Measurements from ENCODE around the gene MTO1.
A peak's percentile ranks its signal among the peaks of the same experiment; 100 is the strongest.

The MTO1 gene

DNA sequence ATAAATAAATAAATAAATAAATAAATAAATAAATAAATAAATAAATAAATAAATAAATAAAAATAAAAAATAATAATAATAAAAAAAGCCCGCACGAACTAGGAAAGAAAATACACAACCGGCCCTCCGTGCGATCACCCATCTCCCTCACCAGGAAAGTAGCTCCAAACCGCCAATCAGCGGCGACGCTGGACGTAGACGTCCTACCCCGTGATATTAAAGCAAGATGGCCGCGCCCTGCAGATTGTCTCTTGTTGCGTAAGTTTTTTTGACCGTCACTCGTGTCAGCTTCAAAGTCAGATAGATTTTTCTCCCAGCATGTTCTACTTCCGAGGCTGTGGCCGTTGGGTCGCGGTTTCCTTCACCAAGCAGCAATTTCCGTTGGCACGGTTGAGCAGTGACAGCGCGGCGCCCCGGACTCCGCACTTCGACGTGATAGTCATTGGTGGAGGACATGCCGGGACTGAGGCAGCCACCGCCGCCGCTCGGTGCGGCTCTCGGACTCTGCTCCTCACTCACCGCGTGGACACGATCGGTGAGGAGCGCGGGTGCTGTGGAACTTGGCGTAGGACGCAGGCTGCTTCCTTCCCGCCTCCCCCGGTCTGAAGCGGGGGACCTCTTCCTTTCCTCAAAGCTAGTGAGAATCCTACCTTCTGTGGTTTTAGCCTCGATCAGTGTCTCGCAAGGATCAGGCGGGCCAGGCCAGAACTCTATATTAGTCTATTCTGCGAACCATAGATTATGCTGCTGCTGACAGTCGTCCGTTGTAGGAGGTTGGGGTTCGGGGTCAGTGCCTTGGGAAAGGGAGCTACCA, at the start of gene MTO1:
MTO1 (plus strand) TSS at position 201 of the 814 bp plus-strand sequence; CDS start at position 319, 118 bp downstream.
- DNase-seq (ENCODE audit: low spot score), result peak; percentile 84
- TF ChIP-seq CTCF (IDR thresholded peaks at IDR 0.05; ENCODE audit: extremely low read depth, insufficient read depth, missing control alignments), result no peak
- in situ Hi-C loops (cut with MboI; ENCODE audit: low pct_unique_long_range_greater_than_20kb, low sequenced_read_pairs, unreplicated experiment), result no loop called here

GRCh38 chr6:73413102-73413501, 48.4 kb upstream of the MTO1 start:
- in situ Hi-C loops (cut with MboI; ENCODE audit: low pct_unique_long_range_greater_than_20kb, low sequenced_read_pairs, unreplicated experiment), result no loop called here
- TF ChIP-seq CTCF (IDR thresholded peaks at IDR 0.05; ENCODE audit: extremely low read depth, insufficient read depth, missing control alignments), result no peak
- no peak for DNase-seq (ENCODE audit: low spot score)

DNA sequence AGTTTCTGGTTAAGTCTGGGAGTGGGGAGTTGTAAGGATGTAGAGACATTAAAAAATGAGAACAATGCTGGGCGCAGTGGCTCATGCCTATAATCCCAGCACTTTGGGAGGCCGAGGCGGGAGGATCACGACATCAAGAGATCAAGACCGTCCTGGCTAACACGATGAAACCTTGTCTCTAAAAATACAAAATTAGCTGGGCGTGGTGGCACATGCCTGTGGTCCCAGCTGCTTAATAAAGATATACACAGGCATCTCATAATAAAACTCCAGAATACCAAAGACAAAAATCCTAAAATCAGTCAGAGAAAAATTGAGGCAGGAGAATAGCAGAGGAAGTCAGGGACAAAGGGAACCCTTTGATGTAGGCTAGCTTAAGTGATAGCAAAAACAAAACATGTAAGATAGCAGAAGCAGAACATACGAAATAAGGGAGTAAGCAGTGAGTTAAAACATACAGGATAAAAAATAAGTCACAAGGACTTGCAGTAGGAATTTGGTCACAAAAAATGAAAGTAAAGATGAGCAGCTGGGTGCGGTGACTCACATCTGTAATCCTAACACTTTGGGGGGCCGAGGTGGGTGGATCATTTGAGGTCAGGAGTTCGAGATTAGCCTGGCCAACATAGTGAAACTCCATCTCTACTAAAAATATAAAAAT, 43.3 kb upstream of the MTO1 start:
- in situ Hi-C loops (cut with MboI; ENCODE audit: low pct_unique_long_range_greater_than_20kb, low sequenced_read_pairs, unreplicated experiment), result no loop called here
- TF ChIP-seq CTCF (IDR thresholded peaks at IDR 0.05; ENCODE audit: extremely low read depth, insufficient read depth, missing control alignments), result no peak
- DNase-seq (ENCODE audit: low spot score), result no peak

DNA sequence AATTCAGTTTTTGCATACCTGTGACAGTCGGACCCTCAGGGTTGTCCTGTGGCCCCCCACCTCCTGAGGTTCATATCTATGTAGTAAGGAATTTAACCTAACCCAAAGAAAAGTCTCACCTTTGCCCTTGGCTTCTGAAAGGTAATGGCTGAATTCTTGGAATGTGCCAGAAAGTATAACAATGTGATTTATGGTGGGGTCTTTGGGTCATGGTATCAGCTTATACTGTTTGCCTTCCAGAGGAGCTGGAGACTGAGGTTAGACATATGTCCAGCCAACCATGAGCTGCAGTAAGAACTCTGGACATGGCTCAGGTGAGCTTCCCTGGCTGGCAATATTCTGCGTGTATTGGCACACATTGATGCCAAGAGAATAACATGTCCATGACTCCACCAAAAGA, 40.0 kb upstream of the MTO1 start:
- no peak for TF ChIP-seq CTCF (IDR thresholded peaks at IDR 0.05; ENCODE audit: extremely low read depth, insufficient read depth, missing control alignments)
- in situ Hi-C loops (cut with MboI; ENCODE audit: low pct_unique_long_range_greater_than_20kb, low sequenced_read_pairs, unreplicated experiment), result no loop called here
- no peak for DNase-seq (ENCODE audit: low spot score)

DNA sequence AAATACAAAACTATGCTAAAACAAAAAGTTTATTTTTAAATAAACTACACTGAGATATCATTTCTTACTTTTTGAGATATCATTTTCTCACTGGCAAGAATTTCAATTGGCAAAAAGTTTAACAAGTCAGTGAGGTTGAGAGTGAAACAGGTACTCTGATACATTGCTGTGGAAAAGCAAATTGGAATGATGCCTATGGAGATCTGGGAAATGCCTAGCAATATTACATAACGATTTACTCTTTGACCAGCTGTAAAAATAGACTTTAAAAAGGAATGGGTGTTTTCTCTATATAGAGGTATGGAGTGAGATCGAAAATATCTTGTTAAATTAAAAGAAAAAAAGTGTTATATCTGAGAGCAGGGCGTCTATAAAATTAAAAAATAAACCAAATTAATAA, 26.3 kb upstream of the MTO1 start:
- TF ChIP-seq CTCF (IDR thresholded peaks at IDR 0.05; ENCODE audit: extremely low read depth, insufficient read depth, missing control alignments), result no peak
- in situ Hi-C loops (cut with MboI; ENCODE audit: low pct_unique_long_range_greater_than_20kb, low sequenced_read_pairs, unreplicated experiment), result no loop called here
- DNase-seq (ENCODE audit: low spot score), result no peak

DNA sequence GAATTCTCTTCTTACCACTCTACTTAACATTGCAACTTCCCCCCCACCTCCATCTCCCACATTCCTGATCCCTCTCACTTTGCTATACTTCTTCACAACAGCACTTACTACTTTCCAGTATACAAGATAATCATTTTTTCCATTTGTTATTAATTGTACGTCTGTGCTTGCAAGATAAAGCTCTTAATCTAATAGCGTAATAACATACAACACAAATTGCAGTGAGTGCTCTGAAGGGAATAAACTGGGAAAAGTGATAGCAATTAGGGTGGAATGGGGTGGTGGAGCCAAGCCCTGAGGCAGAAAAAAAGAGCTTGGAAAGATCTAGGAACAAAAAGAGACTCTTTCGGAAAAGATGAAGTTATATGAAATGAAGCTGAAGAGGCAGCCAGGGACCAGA, 18.0 kb upstream of the MTO1 start:
- no peak for DNase-seq (ENCODE audit: low spot score)
- in situ Hi-C loops (cut with MboI; ENCODE audit: low pct_unique_long_range_greater_than_20kb, low sequenced_read_pairs, unreplicated experiment), result no loop called here
- TF ChIP-seq CTCF (IDR thresholded peaks at IDR 0.05; ENCODE audit: extremely low read depth, insufficient read depth, missing control alignments), result no peak
